HepG2 (cell line): ENCODE measurements around the gene PIK3CB. TPM values are rescaled to one million over a fixed set of nuclear protein-coding genes. Genes with fewer than 3 reads are reported as not detected.

Experiments
- ATAC-seq: fragments of 200-7000 bp; cut with Tn5 transposase; 3 replicates; pipeline ENCODE4 v1.9.1; 2020; ENCODE audit warnings: mild to moderate bottlenecking, moderate library complexity
- BruUV-seq: library from RNA; stranded (reverse); fragments of 400-500 nt; replicated peaks from 2 replicates; lab custom pipeline; 2021; lab: Mats Ljungman, UMichigan
- CTCF ChIA-PET: fragments of 300-600 bp; formaldehyde crosslinking; extraction: SDS; loops from one replicate; lab custom pipeline; 2021; ENCODE audit warnings: low total read pairs, inconsistent platforms, low intra/inter-chr PET ratio; lab: Yijun Ruan, JAX
- POLR2A ChIA-PET: fragments of 350-600 bp; sonication (Branson Sonifier 250); formaldehyde crosslinking; loops from one replicate; lab custom pipeline; 2020; ENCODE audit warnings: antibody characterized with exemption, inconsistent platforms; lab: Yijun Ruan, JAX
- DNase-seq: peaks from one replicate; pipeline ENCODE4 v3.0.0-alpha.2; 2015; ENCODE audit warnings: low spot score
- FAIRE-seq: peaks from 3 replicates; lab custom pipeline; 2011; peaks lifted over from hg19 to GRCh38; lab: Jason Lieb, UNC
- H2AFZ ChIP-seq: one replicate; pipeline ENCODE4 v1.6.1; 2011; ENCODE audit warnings: low read length, inconsistent platforms
- H3K27ac ChIP-seq: fragments of 300-600 bp; 3 replicates; pipeline ENCODE4 v1.8.0; 2011; ENCODE audit warnings: mixed run types, mild to moderate bottlenecking, mixed read lengths, low read length, inconsistent platforms; ENCODE audit not compliant: insufficient read depth; ENCODE audit errors: extremely low read length
- H3K27me3 ChIP-seq, 2 experiments: fragments of 200-600 bp in 1 of 2; 2 replicates in 1 of 2; 3 replicates in 1 of 2; pipeline versions ENCODE4 v1.6.0 to v1.8.0; 2011; ENCODE audit warnings: low read length in 2 of 2, mild to moderate bottlenecking in 2 of 2, moderate library complexity in 2 of 2, inconsistent platforms in 1 of 2; ENCODE audit not compliant: insufficient read depth in 2 of 2, control insufficient read depth in 1 of 2
- H3K36me3 ChIP-seq, 2 experiments: fragments of 200-600 bp in 1 of 2; replicated peaks in 1 of 2; 2 replicates in 1 of 2; 3 replicates in 1 of 2; pipeline versions ENCODE4 v1.5.1 to v1.8.0; 2011; ENCODE audit warnings: low read length in 2 of 2, inconsistent platforms in 1 of 2; ENCODE audit not compliant: insufficient read depth in 2 of 2, control insufficient read depth in 1 of 2
- H3K4me1 ChIP-seq: 2 replicates; pipeline ENCODE4 v1.5.1; 2012; ENCODE audit warnings: low read length, inconsistent platforms; ENCODE audit not compliant: insufficient read depth
- H3K4me2 ChIP-seq: 2 replicates; pipeline ENCODE4 v1.6.0; 2011; ENCODE audit warnings: low read depth, low read length, inconsistent platforms
- H3K4me3 ChIP-seq, 3 experiments: fragments of 200-600 bp in 1 of 3; sonication (generic), shearing (Covaris generic) in 1 of 3; replicated peaks in 1 of 3; 2 replicates each; pipeline ENCODE4 v1.5.1; 2011 to 2016; ENCODE audit warnings: low read length in 3 of 3, inconsistent platforms in 2 of 3, low read depth in 2 of 3, mild to moderate bottlenecking in 2 of 3, control low read depth in 1 of 3, mixed read lengths in 1 of 3; ENCODE audit not compliant: insufficient read depth in 1 of 3
- H3K79me2 ChIP-seq: one replicate; pipeline ENCODE4 v1.6.1; 2011; ENCODE audit warnings: low read length, inconsistent platforms; ENCODE audit not compliant: insufficient read depth
- H3K9ac ChIP-seq: 2 replicates; pipeline ENCODE4 v1.6.0; 2011; ENCODE audit warnings: mild to moderate bottlenecking, low read depth, low read length, inconsistent platforms; ENCODE audit not compliant: insufficient read depth
- H3K9me3 ChIP-seq: 2 replicates; pipeline ENCODE4 v1.5.1; 2012; ENCODE audit warnings: mild to moderate bottlenecking, low read length
- H4K20me1 ChIP-seq: 2 replicates; pipeline ENCODE4 v1.6.0; 2011; ENCODE audit warnings: inconsistent platforms, mild to moderate bottlenecking, low read length, moderate library complexity; ENCODE audit not compliant: insufficient read depth
- ERF ChIP-seq: IDR thresholded peaks from 2 replicates; pipeline ENCODE4 v1.6.1; 2018; ENCODE audit warnings: missing biosample characterization, missing genetic modification reagents
- HBP1 ChIP-seq: IDR thresholded peaks from 2 replicates; pipeline ENCODE4 v1.6.1; 2016; ENCODE audit warnings: low read depth, control low read depth
- IKZF1 ChIP-seq: fragments of 450-650 bp; IDR thresholded peaks from 2 replicates; pipeline ENCODE4 v1.7.1; 2016
- NFE2 ChIP-seq: sonication (generic); formaldehyde crosslinking; IDR thresholded peaks from 2 replicates; pipeline ENCODE4 v1.4.0; 2020; ENCODE audit warnings: missing genetic modification reagents
- NR2F1 ChIP-seq, 2 experiments: fragments of 450-650 bp in 1 of 2; formaldehyde crosslinking in 1 of 2; IDR thresholded peaks; 2 replicates each; pipeline versions ENCODE4 v1.5.0 to v1.6.1; 2016 to 2020; ENCODE audit warnings: mild to moderate bottlenecking in 1 of 2, missing compliant biosample characterization in 1 of 2, missing genetic modification reagents in 1 of 2, moderate library complexity in 1 of 2
- PHF21A ChIP-seq: sonication (generic); formaldehyde crosslinking; IDR thresholded peaks from 2 replicates; pipeline ENCODE4 v1.5.0; 2020; ENCODE audit warnings: mild to moderate bottlenecking, missing genetic modification reagents
- PLSCR1 ChIP-seq: sonication (generic); formaldehyde crosslinking; IDR thresholded peaks from 2 replicates; pipeline ENCODE4 v1.5.0; 2020; ENCODE audit warnings: missing genetic modification reagents, mild to moderate bottlenecking, borderline replicate concordance
- REPIN1 ChIP-seq: sonication (generic); formaldehyde crosslinking; IDR thresholded peaks from 2 replicates; pipeline ENCODE4 v1.8.0; 2022; ENCODE audit warnings: missing genetic modification reagents, low read depth, mild to moderate bottlenecking, borderline replicate concordance
- U2AF2 ChIP-seq: fragments of 200-400 bp; formaldehyde crosslinking; IDR thresholded peaks from 2 replicates; pipeline ENCODE4 v1.6.1; 2017; ENCODE audit warnings: low read depth, mild to moderate bottlenecking, low read length
- ZNF235 ChIP-seq: sonication (generic); formaldehyde crosslinking; IDR thresholded peaks from 2 replicates; pipeline ENCODE4 v1.8.1; 2023; ENCODE audit warnings: mild to moderate bottlenecking, missing genetic modification reagents, borderline replicate concordance
- ZNF260 ChIP-seq: sonication (generic); formaldehyde crosslinking; IDR thresholded peaks from 2 replicates; pipeline ENCODE4 v1.4.0; 2020; ENCODE audit warnings: missing genetic modification reagents, low read depth, mild to moderate bottlenecking, borderline replicate concordance
- ZNF264 ChIP-seq: sonication (generic); formaldehyde crosslinking; IDR thresholded peaks from 2 replicates; pipeline ENCODE4 v1.4.0; 2020; ENCODE audit warnings: missing genetic modification reagents
- ZNF652 ChIP-seq: IDR thresholded peaks from 2 replicates; pipeline ENCODE4 v1.6.1; 2016; ENCODE audit warnings: low read depth, borderline replicate concordance
- ZNF781 ChIP-seq: sonication (generic); formaldehyde crosslinking; IDR thresholded peaks from 2 replicates; pipeline ENCODE4 v1.5.1; 2020; ENCODE audit warnings: borderline replicate concordance, mild to moderate bottlenecking, missing genetic modification reagents; ENCODE audit errors: not compliant biosample characterization
- ZNF782 ChIP-seq: sonication (generic); formaldehyde crosslinking; IDR thresholded peaks from 2 replicates; pipeline ENCODE4 v1.4.0; 2020; ENCODE audit warnings: missing genetic modification reagents, mild to moderate bottlenecking, borderline replicate concordance
- ZNF850 ChIP-seq: sonication (generic); formaldehyde crosslinking; conservative IDR thresholded peaks from 2 replicates; pipeline ENCODE4 v1.9.0; 2021; ENCODE audit warnings: mild to moderate bottlenecking, missing genetic modification reagents
- ZSCAN22 ChIP-seq: sonication (generic); formaldehyde crosslinking; IDR thresholded peaks from 2 replicates; pipeline ENCODE4 v1.4.0; 2020; ENCODE audit warnings: mild to moderate bottlenecking, missing genetic modification reagents
- WGBS: methylation state at CpG from one replicate; pipeline ENCODE4 v1.1.6; 2017; ENCODE audit warnings: low lambda C conversion rate; 5-methylcytosine and 5-hydroxymethylcytosine counted together
- in situ Hi-C: cut with HindIII; loops from 2 replicates; pipeline ENCODE4 v1.10.0; 2017; ENCODE audit warnings: low pct_unique_long_range_greater_than_20kb; ENCODE audit not compliant: extremely low pct_ligation_motif_present
- intact Hi-C: fragments of 100-400 bp; cut with micrococcal nuclease; formaldehyde crosslinking; loops from one replicate; pipeline ENCODE4 v1.10.0; 2022; ENCODE audit not compliant: unreplicated experiment
- polyA plus RNA-seq, 8 experiments: library from polyadenylated mRNA; depleted of rRNA in 3 of 8; stranded (reverse) in 7 of 8; unstranded in 1 of 8; fragments of >200 nt; fragmentation: Illumina TruSeq in 4 of 8; extraction: Trizol in 4 of 8; gene quantifications; 2 replicates each; pipeline versions ENCODE4 v1.2.1 to v1.2.3, GENCODE V29; 2011 to 2016; ENCODE audit warnings: low read depth in 4 of 8, missing spikeins in 1 of 8, mixed read lengths in 1 of 8; ENCODE audit not compliant: insufficient read depth in 1 of 8
- total RNA-seq, 5 experiments: library from RNA; depleted of rRNA; stranded (reverse); fragments of >200 nt; fragmentation: Illumina TruSeq; extraction: Trizol; gene quantifications; 2 replicates each; pipeline ENCODE4 v1.2.3, GENCODE V29; 2016; ENCODE audit warnings: low read depth in 1 of 5
- TF ChIP-seq, protein P1 (sequence below): sonication (generic); formaldehyde crosslinking; IDR thresholded peaks from 2 replicates; pipeline ENCODE4 v1.4.0; 2020; ENCODE audit warnings: low read depth, mild to moderate bottlenecking, missing genetic modification reagents
- TF ChIP-seq, protein P2 (sequence below): IDR thresholded peaks from 2 replicates; pipeline ENCODE4 v1.6.1; 2012; ENCODE audit warnings: low read length, improper control_type of control experiment

Gene PIK3CB
- total and polyA plus RNA-seq, 2 of the 13 experiments (the other 11 are each of a cell fraction or from before 2014, with no cell fraction given), result 6.6 to 18.7 TPM

DNA sequence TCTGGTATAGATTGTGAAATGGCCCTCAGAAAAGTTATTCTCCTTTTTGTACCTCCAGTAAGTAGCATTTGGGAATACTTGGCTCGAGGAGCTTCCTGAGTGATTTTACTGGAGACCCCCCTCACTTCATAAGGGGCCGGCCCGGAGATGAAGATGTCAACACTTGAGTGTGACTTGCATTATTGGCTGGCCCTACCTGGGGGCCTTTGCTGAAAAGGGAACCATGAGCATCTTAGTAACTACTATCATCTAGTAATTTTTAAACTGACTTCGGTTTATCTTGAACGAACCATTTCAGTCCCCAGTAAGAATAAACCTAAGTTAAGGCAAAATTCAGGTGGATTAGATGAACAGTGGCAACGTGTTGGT is 224.8 kb downstream of the PIK3CB start:
- H3K79me2 ChIP-seq, result peaks cover 4% of the 10 kb centered on the region
- H3K4me3 ChIP-seq, result peak overlapping the region; percentile 78 to 80 (median 80); a peak in 3 of 6 replicates
- H3K36me3 ChIP-seq, result no peaks in the 10 kb centered on the region
- intact Hi-C loops (no loop called here), in situ Hi-C loops (no loop called here)
- H3K27ac ChIP-seq, result no peak overlapping the region
- 96% methylated on average over 6 of the region's 6 CpGs for WGBS
- no peaks in the 10 kb centered on the region for H3K9me3 ChIP-seq
- no peaks in the 10 kb centered on the region; the same call in 1 of the 2 replicates for H4K20me1 ChIP-seq
- ChIA-PET POLR2A (interaction anchor here (0.7 to 3.3 kb wide), 2 partner anchors 16 to 306 kb away, joined by 3 to 36 read pairs; partner anchors contain the start of gene CEP70), CTCF (no interaction called here)
- FAIRE-seq, result no peak
- no peak overlapping the region for H2AFZ ChIP-seq
- no peaks in the 10 kb centered on the region for H3K27me3 ChIP-seq
- no peak overlapping the region for H3K9ac ChIP-seq
- H3K4me2 ChIP-seq, result peak overlapping the region; percentile 82
- DNase-seq, result no peak
- TSS peak; percentile 75 for BruUV-seq
- ATAC-seq, result no peak
- peaks cover 27% of the 10 kb centered on the region for H3K4me1 ChIP-seq
- TF ChIP-seq ZNF235 (no peak), IKZF1 (no peak), PHF21A (CRISPR knock-in tag) (no peak), NFE2 (CRISPR knock-in tag) (no peak), ZSCAN22 (CRISPR knock-in tag) (no peak), PLSCR1 (CRISPR knock-in tag) (no peak), NR2F1 (CRISPR knock-in tag; IDR thresholded peaks at IDR 0.05) (no peak), ZNF782 (CRISPR knock-in tag) (no peak), ZNF781 (CRISPR knock-in tag) (no peak), U2AF2 (no peak), HBP1 (CRISPR knock-in tag) (no peak), REPIN1 (CRISPR knock-in tag) (no peak), ERF (CRISPR knock-in tag) (no peak), ZNF264 (no peak), ZNF652 (no peak), ZNF260 (no peak), ZNF850 (no peak)
- TF ChIP-seq, protein P1, sequence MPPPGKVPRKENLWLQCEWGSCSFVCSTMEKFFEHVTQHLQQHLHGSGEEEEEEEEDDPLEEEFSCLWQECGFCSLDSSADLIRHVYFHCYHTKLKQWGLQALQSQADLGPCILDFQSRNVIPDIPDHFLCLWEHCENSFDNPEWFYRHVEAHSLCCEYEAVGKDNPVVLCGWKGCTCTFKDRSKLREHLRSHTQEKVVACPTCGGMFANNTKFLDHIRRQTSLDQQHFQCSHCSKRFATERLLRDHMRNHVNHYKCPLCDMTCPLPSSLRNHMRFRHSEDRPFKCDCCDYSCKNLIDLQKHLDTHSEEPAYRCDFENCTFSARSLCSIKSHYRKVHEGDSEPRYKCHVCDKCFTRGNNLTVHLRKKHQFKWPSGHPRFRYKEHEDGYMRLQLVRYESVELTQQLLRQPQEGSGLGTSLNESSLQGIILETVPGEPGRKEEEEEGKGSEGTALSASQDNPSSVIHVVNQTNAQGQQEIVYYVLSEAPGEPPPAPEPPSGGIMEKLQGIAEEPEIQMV (CRISPR knock-in tag), result no peak
- TF ChIP-seq, protein P2, sequence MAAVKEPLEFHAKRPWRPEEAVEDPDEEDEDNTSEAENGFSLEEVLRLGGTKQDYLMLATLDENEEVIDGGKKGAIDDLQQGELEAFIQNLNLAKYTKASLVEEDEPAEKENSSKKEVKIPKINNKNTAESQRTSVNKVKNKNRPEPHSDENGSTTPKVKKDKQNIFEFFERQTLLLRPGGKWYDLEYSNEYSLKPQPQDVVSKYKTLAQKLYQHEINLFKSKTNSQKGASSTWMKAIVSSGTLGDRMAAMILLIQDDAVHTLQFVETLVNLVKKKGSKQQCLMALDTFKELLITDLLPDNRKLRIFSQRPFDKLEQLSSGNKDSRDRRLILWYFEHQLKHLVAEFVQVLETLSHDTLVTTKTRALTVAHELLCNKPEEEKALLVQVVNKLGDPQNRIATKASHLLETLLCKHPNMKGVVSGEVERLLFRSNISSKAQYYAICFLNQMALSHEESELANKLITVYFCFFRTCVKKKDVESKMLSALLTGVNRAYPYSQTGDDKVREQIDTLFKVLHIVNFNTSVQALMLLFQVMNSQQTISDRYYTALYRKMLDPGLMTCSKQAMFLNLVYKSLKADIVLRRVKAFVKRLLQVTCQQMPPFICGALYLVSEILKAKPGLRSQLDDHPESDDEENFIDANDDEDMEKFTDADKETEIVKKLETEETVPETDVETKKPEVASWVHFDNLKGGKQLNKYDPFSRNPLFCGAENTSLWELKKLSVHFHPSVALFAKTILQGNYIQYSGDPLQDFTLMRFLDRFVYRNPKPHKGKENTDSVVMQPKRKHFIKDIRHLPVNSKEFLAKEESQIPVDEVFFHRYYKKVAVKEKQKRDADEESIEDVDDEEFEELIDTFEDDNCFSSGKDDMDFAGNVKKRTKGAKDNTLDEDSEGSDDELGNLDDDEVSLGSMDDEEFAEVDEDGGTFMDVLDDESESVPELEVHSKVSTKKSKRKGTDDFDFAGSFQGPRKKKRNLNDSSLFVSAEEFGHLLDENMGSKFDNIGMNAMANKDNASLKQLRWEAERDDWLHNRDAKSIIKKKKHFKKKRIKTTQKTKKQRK, result no peak
